CD4-positive, alpha-beta T cell (primary cell): ENCODE measurements around the gene C3orf33. TPM values are rescaled to one million over a fixed set of nuclear protein-coding genes. Genes with fewer than 3 reads are reported as not detected.
A peak's percentile ranks its signal among the peaks of the same experiment; 100 is the strongest.

Source experiments
- ATAC-seq: fragments of 200-7000 bp; cut with Tn5 transposase; one replicate; pipeline ENCODE4 v1.10.0; 2022; ENCODE audit warnings: mild to moderate bottlenecking; ENCODE audit not compliant: poor library complexity
- CTCF ChIA-PET: fragments of 350-600 bp; sonication (Branson Sonifier 250); formaldehyde crosslinking; loops from one replicate; lab custom pipeline; 2021; ENCODE audit warnings: antibody characterized with exemption, inconsistent platforms; lab: Charles Lee
- POLR2A ChIA-PET: fragments of 350-600 bp; sonication (Branson Sonifier 250); formaldehyde crosslinking; loops from one replicate; lab custom pipeline; 2021; ENCODE audit warnings: antibody characterized with exemption, inconsistent platforms; lab: Charles Lee
- DNase-seq, 14 experiments: peaks; one replicate each; pipeline ENCODE4 v3.0.0-alpha.2; 2013 to 2020; ENCODE audit warnings: mixed read lengths in 2 of 14
- H3K27ac ChIP-seq, 2 donors: one replicate each; pipeline versions ENCODE4 v1.5.1 to v1.7.0; 2013; ENCODE audit warnings: low read length in 2 of 2, low read depth in 1 of 2, mild to moderate bottlenecking in 1 of 2
- H3K27me3 ChIP-seq, 2 experiments: 1 replicate in 1 of 2; 2 replicates in 1 of 2; pipeline versions ENCODE4 v1.6.1 to v1.7.0; 2013; ENCODE audit warnings: low read length in 2 of 2, control low read depth in 1 of 2, mild to moderate bottlenecking in 1 of 2, moderate library complexity in 1 of 2; ENCODE audit not compliant: insufficient read depth in 2 of 2, control insufficient read depth in 1 of 2
- H3K36me3 ChIP-seq: one replicate; pipeline ENCODE4 v1.6.1; 2013; ENCODE audit warnings: low read length, control low read depth; ENCODE audit not compliant: insufficient read depth
- H3K4me1 ChIP-seq: one replicate; pipeline ENCODE4 v1.6.1; 2013; ENCODE audit warnings: low read length, control low read depth; ENCODE audit not compliant: insufficient read depth
- H3K4me3 ChIP-seq: one replicate; pipeline ENCODE4 v1.5.1; 2013; ENCODE audit warnings: mild to moderate bottlenecking, low read length, moderate library complexity
- H3K9me3 ChIP-seq, 2 experiments: 1 replicate in 1 of 2; 2 replicates in 1 of 2; pipeline versions ENCODE4 v1.6.1 to v1.7.0; 2013; ENCODE audit warnings: low read length in 2 of 2, mild to moderate bottlenecking in 2 of 2, control low read depth in 1 of 2, moderate library complexity in 1 of 2; ENCODE audit not compliant: control insufficient read depth in 1 of 2, insufficient read depth in 1 of 2
- H3K27ac Mint-ChIP-seq: one replicate; pipeline ENCODE4 v1.8.0; 2020; ENCODE audit warnings: mixed read lengths
- H3K27me3 Mint-ChIP-seq: one replicate; pipeline ENCODE4 v1.8.0; 2021; ENCODE audit warnings: mixed read lengths
- H3K36me3 Mint-ChIP-seq: one replicate; pipeline ENCODE4 v1.8.0; 2021; ENCODE audit warnings: low read depth, mixed read lengths
- H3K4me1 Mint-ChIP-seq: one replicate; pipeline ENCODE4 v1.8.0; 2021; ENCODE audit warnings: low read depth, mixed read lengths
- H3K4me3 Mint-ChIP-seq: one replicate; pipeline ENCODE4 v1.8.0; 2020; ENCODE audit warnings: mild to moderate bottlenecking, mixed read lengths
- H3K9me3 Mint-ChIP-seq: one replicate; pipeline ENCODE4 v1.8.0; 2020; ENCODE audit warnings: mixed read lengths
- CTCF ChIP-seq: fragments of 200-600 bp; IDR thresholded peaks from one replicate; pipeline ENCODE4 v1.8.0; 2022; ENCODE audit warnings: antibody characterized with exemption, mild to moderate bottlenecking
- intact Hi-C, 2 experiments: fragments of 100-400 bp; cut with DNase I in 1 of 2; cut with micrococcal nuclease in 1 of 2; formaldehyde crosslinking; loops; one replicate each; pipeline versions ENCODE4 v1.15.1 to v1.9.0; 2023 to 2025; cut with DNase I, micrococcal nuclease
- total RNA-seq, 174 experiments: library from RNA in 2 of 174; stranded (reverse) in 2 of 174; gene quantifications; one replicate each; pipeline ENCODE4 v1.2.3 and lab custom pipeline; 2021 to 2026

The C3orf33 gene
- total RNA-seq, 2 experiments from 2014 or later = 2.4 to 2.6 TPM

- Mint-ChIP-seq H3K9me3 (no peaks in the 10 kb centered on the region), H3K27me3 (no peaks in the 10 kb centered on the region), H3K4me3 (peak overlapping the region; percentile 34), H3K36me3 (peaks cover 59% of the 10 kb centered on the region), H3K4me1 (peaks cover 69% of the 10 kb centered on the region), H3K27ac (no peak overlapping the region)
- DNase-seq (no peak), ATAC-seq (no peak)
- TF ChIP-seq CTCF = no peak
- intact Hi-C loops = no loop called here
- Histone ChIP-seq H3K4me1 (peaks cover 63% of the 10 kb centered on the region), H3K4me3 (no peak overlapping the region), H3K9me3 (no peaks in the 10 kb centered on the region), H3K27me3 (no peaks in the 10 kb centered on the region), H3K36me3 (peaks cover 10% of the 10 kb centered on the region), H3K27ac (no peak overlapping the region)
- ChIA-PET CTCF (interaction anchor here (0.6 kb wide), 1 partner anchor 9 kb away, joined by 5 read pairs; no protein-coding TSS in a partner anchor), POLR2A (no interaction called here)
These were observed 41.9 kb upstream of the C3orf33 start for GRCh38 chr3:155847993-155848392.

GRCh38 chr3:155846119-155846518 is 40.0 kb upstream of the C3orf33 start:
- Mint-ChIP-seq H3K4me3 (peak overlapping the region; percentile 42), H3K27ac (no peak overlapping the region), H3K9me3 (no peaks in the 10 kb centered on the region), H3K36me3 (peaks cover 44% of the 10 kb centered on the region), H3K27me3 (no peaks in the 10 kb centered on the region), H3K4me1 (peaks cover 58% of the 10 kb centered on the region)
- no peak for ATAC-seq
- DNase-seq = no peak
- intact Hi-C loops = no loop called here
- H3K36me3 ChIP-seq = peaks cover 8% of the 10 kb centered on the region
- H3K4me3 ChIP-seq = no peak overlapping the region
- TF ChIP-seq CTCF = no peak
- POLR2A ChIA-PET = interaction anchor here (1.0 kb wide), 1 partner anchor 11 kb away, joined by 3 read pairs; no protein-coding TSS in a partner anchor
- H3K27ac ChIP-seq = no peak overlapping the region
- H3K9me3 ChIP-seq = no peaks in the 10 kb centered on the region
- CTCF ChIA-PET = interaction anchor here (1.1 kb wide), 1 partner anchor 40 kb away, joined by 3 read pairs; the partner anchor contains the start of gene C3orf33
- H3K4me1 ChIP-seq = peaks cover 45% of the 10 kb centered on the region
- H3K27me3 ChIP-seq = no peaks in the 10 kb centered on the region

DNA sequence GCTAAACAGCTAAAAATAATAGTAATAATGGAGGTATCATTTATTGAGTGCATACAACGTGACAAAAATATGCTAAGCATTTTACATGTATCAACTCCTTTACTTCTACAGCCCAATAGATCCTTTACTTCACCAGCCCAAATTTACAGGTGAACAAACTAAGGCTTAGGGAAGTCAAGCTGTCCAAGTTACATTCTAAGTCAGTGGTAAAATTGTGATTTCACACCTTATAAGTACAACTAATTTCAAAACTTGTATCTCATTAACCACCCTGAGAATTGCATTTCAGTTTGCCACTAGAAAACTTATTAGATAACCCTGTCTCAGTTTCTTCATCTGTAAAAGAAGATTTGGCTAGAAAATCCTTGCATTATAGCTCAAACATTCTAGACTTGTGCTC is 37.5 kb upstream of the C3orf33 start:
- POLR2A ChIA-PET = interaction anchor here (0.6 kb wide), 1 partner anchor 21 kb away, joined by 6 read pairs; no protein-coding TSS in a partner anchor
- H3K27ac Mint-ChIP-seq = no peak overlapping the region
- no peak overlapping the region for H3K4me3 ChIP-seq

More for the DNA sequence above, 37.5 kb upstream of the C3orf33 start:
- Histone ChIP-seq H3K9me3 (no peaks in the 10 kb centered on the region), H3K4me1 (peaks cover 24% of the 10 kb centered on the region), H3K27ac (no peak overlapping the region), H3K36me3 (peaks cover 5% of the 10 kb centered on the region), H3K27me3 (no peaks in the 10 kb centered on the region)
- intact Hi-C loops = no loop called here
- TF ChIP-seq CTCF = no peak
- Mint-ChIP-seq H3K4me3 (peak overlapping the region; percentile 1), H3K9me3 (no peaks in the 10 kb centered on the region), H3K4me1 (peaks cover 45% of the 10 kb centered on the region), H3K27me3 (no peaks in the 10 kb centered on the region), H3K36me3 (peaks cover 32% of the 10 kb centered on the region)
- ATAC-seq = no peak
- CTCF ChIA-PET = interaction anchor here (1.1 to 2.8 kb wide), 2 partner anchors 18 to 38 kb away, joined by 3 to 9 read pairs; partner anchors contain the start of gene C3orf33
- no peak for DNase-seq
